HG03045 (cell line): Measurements from ENCODE around the gene SLC43A3.
A peak's percentile ranks its signal among the peaks of the same experiment; 100 is the strongest.

ENCODE experiments used
- ATAC-seq: cut with Tn5 transposase; IDR thresholded peaks from one replicate; pipeline ENCODE4 v1.9.1; 2021; ENCODE audit warnings: mild to moderate bottlenecking, moderate library complexity; ENCODE audit not compliant: unreplicated experiment

SLC43A3 gene

GRCh38 chr11:57430952-57431351, 4.0 kb upstream of the SLC43A3 start:
- ATAC-seq: no peak

GRCh38 chr11:57429946-57430345, 3.0 kb upstream of the SLC43A3 start:
- ATAC-seq: no peak

GRCh38 chr11:57428643-57429042, 1.7 kb upstream of the SLC43A3 start:
- no peak for ATAC-seq

GRCh38 chr11:57427727-57428082, 784 bp upstream of the SLC43A3 start:
- no peak for ATAC-seq

- ATAC-seq: no peak
These were observed 437 bp downstream of the SLC43A3 start for GRCh38 chr11:57426439-57426928.

GRCh38 chr11:57425565-57426438, 1.1 kb downstream of the SLC43A3 start:
- no peak for ATAC-seq

GRCh38 chr11:57424792-57425564, 1.9 kb downstream of the SLC43A3 start:
- ATAC-seq: peak; percentile 87

GRCh38 chr11:57424137-57424791, 2.7 kb downstream of the SLC43A3 start:
- ATAC-seq: no peak

- no peak for ATAC-seq
These were observed 4.3 kb downstream of the SLC43A3 start for GRCh38 chr11:57422669-57423068.

GRCh38 chr11:57421805-57422204, 5.1 kb downstream of the SLC43A3 start:
- ATAC-seq: no peak

GRCh38 chr11:57421066-57421465, 5.9 kb downstream of the SLC43A3 start:
- no peak for ATAC-seq

GRCh38 chr11:57419146-57419545, 7.8 kb downstream of the SLC43A3 start:
- no peak for ATAC-seq

GRCh38 chr11:57418131-57418530, 8.8 kb downstream of the SLC43A3 start:
- ATAC-seq: no peak

- ATAC-seq: no peak
These were observed 9.9 kb downstream of the SLC43A3 start for GRCh38 chr11:57417056-57417455.

GRCh38 chr11:57416436-57416835, 10.5 kb downstream of the SLC43A3 start:
- ATAC-seq: no peak

GRCh38 chr11:57414612-57415212, 12.2 kb downstream of the SLC43A3 start:
- peak; percentile 47 for ATAC-seq

- no peak for ATAC-seq
These were observed 13.2 kb downstream of the SLC43A3 start for GRCh38 chr11:57413681-57414080.

GRCh38 chr11:57410287-57410686, 16.6 kb downstream of the SLC43A3 start:
- no peak for ATAC-seq

GRCh38 chr11:57409321-57410100, 17.4 kb downstream of the SLC43A3 start:
- ATAC-seq: no peak

- no peak for ATAC-seq
These were observed 18.1 kb downstream of the SLC43A3 start for GRCh38 chr11:57408771-57409170.
